H9 (cell line): Measurements from ENCODE around the gene MUC5B. TPM values are rescaled to one million over a fixed set of nuclear protein-coding genes. Genes with fewer than 3 reads are reported as not detected.

Experiments
- DNase-seq: peaks from one replicate; pipeline ENCODE4 v3.0.0-alpha.2; 2017
- H2AFZ ChIP-seq: one replicate; pipeline ENCODE4 v1.6.1; 2013; ENCODE audit warnings: mild to moderate bottlenecking, low read length, control low read depth, moderate library complexity
- H2AK5ac ChIP-seq: 2 replicates; pipeline ENCODE4 v1.6.1; 2013; ENCODE audit warnings: low read length, control low read depth, mixed read lengths; ENCODE audit not compliant: insufficient read length
- H2BK120ac ChIP-seq: one replicate; pipeline ENCODE4 v1.6.1; 2013; ENCODE audit warnings: low read depth, mild to moderate bottlenecking, low read length, control low read depth, inconsistent platforms; ENCODE audit not compliant: poor library complexity, severe bottlenecking
- H2BK12ac ChIP-seq: 2 replicates; pipeline ENCODE4 v1.6.1; 2013; ENCODE audit warnings: low read length, control low read depth, mixed read lengths, low read depth; ENCODE audit not compliant: insufficient read length
- H2BK15ac ChIP-seq: 2 replicates; pipeline ENCODE4 v1.6.1; 2013; ENCODE audit warnings: low read depth, low read length, control low read depth
- H2BK20ac ChIP-seq: one replicate; pipeline ENCODE4 v1.6.1; 2013; ENCODE audit warnings: low read depth, mild to moderate bottlenecking, low read length, control low read depth, inconsistent platforms; ENCODE audit not compliant: poor library complexity, severe bottlenecking
- H2BK5ac ChIP-seq: 2 replicates; pipeline ENCODE4 v1.6.1; 2013; ENCODE audit warnings: low read length, control low read depth, mixed read lengths; ENCODE audit not compliant: insufficient read length
- H3K14ac ChIP-seq: 2 replicates; pipeline ENCODE4 v1.6.1; 2013; ENCODE audit warnings: low read length, control low read depth; ENCODE audit not compliant: insufficient read depth
- H3K18ac ChIP-seq: 2 replicates; pipeline ENCODE4 v1.6.1; 2013; ENCODE audit warnings: low read depth, mild to moderate bottlenecking, mixed read lengths, low read length, control low read depth; ENCODE audit not compliant: insufficient read length
- H3K23ac ChIP-seq: 2 replicates; pipeline ENCODE4 v1.6.1; 2013; ENCODE audit warnings: low read length, control low read depth, mixed read lengths, low read depth; ENCODE audit not compliant: insufficient read length
- H3K23me2 ChIP-seq: 2 replicates; pipeline ENCODE4 v1.6.1; 2013; ENCODE audit warnings: low read depth, mild to moderate bottlenecking, mixed read lengths, low read length, control low read depth; ENCODE audit not compliant: insufficient read length, poor library complexity, severe bottlenecking
- H3K27ac ChIP-seq: 2 replicates; pipeline ENCODE4 v1.5.1; 2013; ENCODE audit warnings: low read length, control low read depth, mixed read lengths, low read depth; ENCODE audit not compliant: insufficient read length
- H3K27me3 ChIP-seq: 2 replicates; pipeline ENCODE4 v1.6.1; 2013; ENCODE audit warnings: low read length, control low read depth, inconsistent platforms; ENCODE audit not compliant: insufficient read depth
- H3K4ac ChIP-seq: 2 replicates; pipeline ENCODE4 v1.6.1; 2013; ENCODE audit warnings: low read depth, mild to moderate bottlenecking, control low read depth, inconsistent platforms, low read length, moderate library complexity
- H3K4me1 ChIP-seq: 2 replicates; pipeline ENCODE4 v1.6.1; 2013; ENCODE audit warnings: low read length, control low read depth, inconsistent platforms; ENCODE audit not compliant: insufficient read depth
- H3K4me2 ChIP-seq: 2 replicates; pipeline ENCODE4 v1.6.1; 2013; ENCODE audit warnings: low read length, control low read depth, mixed read lengths; ENCODE audit not compliant: insufficient read length, insufficient read depth
- H3K56ac ChIP-seq: 2 replicates; pipeline ENCODE4 v1.6.1; 2013; ENCODE audit warnings: low read depth, mild to moderate bottlenecking, mixed read lengths, low read length, control low read depth; ENCODE audit not compliant: insufficient read length
- H3K79me1 ChIP-seq: 2 replicates; pipeline ENCODE4 v1.6.1; 2013; ENCODE audit warnings: low read depth, mild to moderate bottlenecking, moderate library complexity, low read length, control low read depth, inconsistent platforms; ENCODE audit not compliant: insufficient read depth, poor library complexity, severe bottlenecking
- H3K79me2 ChIP-seq: 2 replicates; pipeline ENCODE4 v1.6.1; 2013; ENCODE audit warnings: low read length, control low read depth, inconsistent platforms; ENCODE audit not compliant: insufficient read depth
- H3K9ac ChIP-seq: 2 replicates; pipeline ENCODE4 v1.6.1; 2013; ENCODE audit warnings: low read length, control low read depth, mixed read lengths; ENCODE audit not compliant: insufficient read length; ENCODE audit errors: extremely low read depth
- H3K9me3 ChIP-seq: one replicate; pipeline ENCODE4 v1.6.1; 2013; ENCODE audit warnings: low read depth, low read length, inconsistent platforms; ENCODE audit not compliant: control insufficient read depth
- H3T11ph ChIP-seq: one replicate; pipeline ENCODE4 v1.6.1; 2013; ENCODE audit warnings: mild to moderate bottlenecking, low read length, control low read depth, inconsistent platforms
- H4K20me1 ChIP-seq: one replicate; pipeline ENCODE4 v1.6.1; 2013; ENCODE audit not compliant: control insufficient read depth, insufficient read length, insufficient read depth
- H4K5ac ChIP-seq: 2 replicates; pipeline ENCODE4 v1.6.1; 2013; ENCODE audit warnings: low read depth, mild to moderate bottlenecking, mixed read lengths, low read length, control low read depth; ENCODE audit not compliant: insufficient read length
- H4K8ac ChIP-seq: replicated peaks from 2 replicates; pipeline ENCODE4 v1.6.1; 2013; ENCODE audit warnings: low read length, control low read depth, mixed read lengths, low read depth; ENCODE audit not compliant: insufficient read length
- H4K91ac ChIP-seq: 2 replicates; pipeline ENCODE4 v1.6.1; 2013; ENCODE audit warnings: low read depth, mild to moderate bottlenecking, moderate library complexity, mixed read lengths, low read length, control low read depth; ENCODE audit not compliant: insufficient read length
- H3K27ac Mint-ChIP-seq, 3 experiments: 2 replicates in 2 of 3; 3 replicates in 1 of 3; pipeline ENCODE4 v1.8.0; 2020 to 2021; ENCODE audit warnings: mixed read lengths in 3 of 3, mild to moderate bottlenecking in 1 of 3, moderate library complexity in 1 of 3
- H3K27me3 Mint-ChIP-seq: 2 replicates; pipeline ENCODE4 v1.8.0; 2021; ENCODE audit warnings: low read depth, mild to moderate bottlenecking, moderate library complexity, mixed read lengths
- H3K36me3 Mint-ChIP-seq, 3 experiments: 2 replicates in 2 of 3; 3 replicates in 1 of 3; pipeline ENCODE4 v1.8.0; 2020 to 2021; ENCODE audit warnings: low read depth in 3 of 3, mixed read lengths in 3 of 3; ENCODE audit not compliant: insufficient read depth in 1 of 3
- H3K4me1 Mint-ChIP-seq, 2 experiments: 2 replicates each; pipeline ENCODE4 v1.8.0; 2020; ENCODE audit warnings: mixed read lengths in 2 of 2
- H3K4me3 Mint-ChIP-seq, 2 experiments: 2 replicates in 1 of 2; 3 replicates in 1 of 2; pipeline ENCODE4 v1.8.0; 2020 to 2021; ENCODE audit warnings: mild to moderate bottlenecking in 2 of 2, mixed read lengths in 2 of 2, moderate library complexity in 1 of 2
- H3K9me3 Mint-ChIP-seq, 2 experiments: 2 replicates in 1 of 2; 3 replicates in 1 of 2; pipeline ENCODE4 v1.8.0; 2020; ENCODE audit warnings: mild to moderate bottlenecking in 2 of 2, mixed read lengths in 2 of 2, moderate library complexity in 1 of 2
- WGBS: extraction: QIAGEN DNeasy Blood & Tissue Kit; methylation state at CpG from one replicate; pipeline ENCODE4 v1.1.7; 2013; ENCODE audit warnings: missing lambda C conversion rate, low lambda C conversion rate, mixed read lengths; ENCODE audit not compliant: insufficient read length; ENCODE audit errors: extremely low coverage; 5-methylcytosine and 5-hydroxymethylcytosine counted together
- total RNA-seq: library from RNA; stranded (reverse); gene quantifications from 2 replicates; pipeline ENCODE4 v1.2.1, GENCODE V29; 2021
- TF ChIP-seq, protein P1 (sequence below): fragments of 200-600 bp; sonication (generic); conservative IDR thresholded peaks from 3 replicates; pipeline ENCODE4 v1.8.0; 2021; ENCODE audit warnings: antibody characterized with exemption, mild to moderate bottlenecking

The MUC5B gene
- total RNA-seq, 1 experiment from 2014 or later, result not detected

GRCh38 chr11:1299621-1300020, 76.8 kb downstream of the MUC5B start:
- no peak overlapping the region for H2BK5ac ChIP-seq
- Mint-ChIP-seq H3K36me3 (peaks cover 2 to 12% (median 5%) of the 10 kb centered on the region in 3 experiments; a peak in 4 of 7 replicates), H3K27ac (no peak overlapping the region), H3K4me1 (peaks cover 21 to 32% of the 10 kb centered on the region in 2 experiments), H3K4me3 (no peak overlapping the region), H3K9me3 (no peaks in the 10 kb centered on the region), H3K27me3 (no peaks in the 10 kb centered on the region)
- peaks cover 1% of the 10 kb centered on the region; the same call in 1 of the 2 replicates for H3K79me2 ChIP-seq
- no peaks in the 10 kb centered on the region for H3K9me3 ChIP-seq
- H2AK5ac ChIP-seq, result no peak overlapping the region
- H3K9ac ChIP-seq, result no peak overlapping the region
- H3K4ac ChIP-seq, result no peak overlapping the region
- no peak overlapping the region for H3K27ac ChIP-seq
- H3K27me3 ChIP-seq, result no peaks in the 10 kb centered on the region
- peaks cover 14% of the 10 kb centered on the region for H3K79me1 ChIP-seq
- no peak overlapping the region for H3K4me2 ChIP-seq
- H4K5ac ChIP-seq, result no peak overlapping the region
- TF ChIP-seq, protein P1, sequence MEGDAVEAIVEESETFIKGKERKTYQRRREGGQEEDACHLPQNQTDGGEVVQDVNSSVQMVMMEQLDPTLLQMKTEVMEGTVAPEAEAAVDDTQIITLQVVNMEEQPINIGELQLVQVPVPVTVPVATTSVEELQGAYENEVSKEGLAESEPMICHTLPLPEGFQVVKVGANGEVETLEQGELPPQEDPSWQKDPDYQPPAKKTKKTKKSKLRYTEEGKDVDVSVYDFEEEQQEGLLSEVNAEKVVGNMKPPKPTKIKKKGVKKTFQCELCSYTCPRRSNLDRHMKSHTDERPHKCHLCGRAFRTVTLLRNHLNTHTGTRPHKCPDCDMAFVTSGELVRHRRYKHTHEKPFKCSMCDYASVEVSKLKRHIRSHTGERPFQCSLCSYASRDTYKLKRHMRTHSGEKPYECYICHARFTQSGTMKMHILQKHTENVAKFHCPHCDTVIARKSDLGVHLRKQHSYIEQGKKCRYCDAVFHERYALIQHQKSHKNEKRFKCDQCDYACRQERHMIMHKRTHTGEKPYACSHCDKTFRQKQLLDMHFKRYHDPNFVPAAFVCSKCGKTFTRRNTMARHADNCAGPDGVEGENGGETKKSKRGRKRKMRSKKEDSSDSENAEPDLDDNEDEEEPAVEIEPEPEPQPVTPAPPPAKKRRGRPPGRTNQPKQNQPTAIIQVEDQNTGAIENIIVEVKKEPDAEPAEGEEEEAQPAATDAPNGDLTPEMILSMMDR, result no peak
- H2AFZ ChIP-seq, result no peak overlapping the region
- no peak overlapping the region for H2BK20ac ChIP-seq
- DNase-seq, result peak; percentile 31
- no peak overlapping the region for H2BK12ac ChIP-seq
- no CpG with 5 or more reads among the region's 23 CpGs for WGBS
- H3T11ph ChIP-seq, result no peak overlapping the region
- no peak overlapping the region for H2BK15ac ChIP-seq
- no peaks in the 10 kb centered on the region for H4K20me1 ChIP-seq
- no peaks in the 10 kb centered on the region; the same call in 1 of the 2 replicates for H3K4me1 ChIP-seq
- H4K91ac ChIP-seq, result no peak overlapping the region
- H2BK120ac ChIP-seq, result no peak overlapping the region
- no peak overlapping the region for H3K56ac ChIP-seq
- H3K23me2 ChIP-seq, result no peaks in the 10 kb centered on the region
- no peak overlapping the region for H3K14ac ChIP-seq
- H3K23ac ChIP-seq, result no peak overlapping the region
- H3K18ac ChIP-seq, result no peak overlapping the region
- no peak overlapping the region for H4K8ac ChIP-seq
